ENCODE results near the gene SLC12A8. TPM values are rescaled to one million over a fixed set of nuclear protein-coding genes. Genes with fewer than 3 reads are reported as not detected.

The SLC12A8 gene
- total RNA-seq, 1 donor from 2014 or later: 2.9 TPM

GRCh38 chr3:125148836-125149235 lies 63.7 kb downstream of the SLC12A8 start:
- TF ChIP-seq, protein P1, sequence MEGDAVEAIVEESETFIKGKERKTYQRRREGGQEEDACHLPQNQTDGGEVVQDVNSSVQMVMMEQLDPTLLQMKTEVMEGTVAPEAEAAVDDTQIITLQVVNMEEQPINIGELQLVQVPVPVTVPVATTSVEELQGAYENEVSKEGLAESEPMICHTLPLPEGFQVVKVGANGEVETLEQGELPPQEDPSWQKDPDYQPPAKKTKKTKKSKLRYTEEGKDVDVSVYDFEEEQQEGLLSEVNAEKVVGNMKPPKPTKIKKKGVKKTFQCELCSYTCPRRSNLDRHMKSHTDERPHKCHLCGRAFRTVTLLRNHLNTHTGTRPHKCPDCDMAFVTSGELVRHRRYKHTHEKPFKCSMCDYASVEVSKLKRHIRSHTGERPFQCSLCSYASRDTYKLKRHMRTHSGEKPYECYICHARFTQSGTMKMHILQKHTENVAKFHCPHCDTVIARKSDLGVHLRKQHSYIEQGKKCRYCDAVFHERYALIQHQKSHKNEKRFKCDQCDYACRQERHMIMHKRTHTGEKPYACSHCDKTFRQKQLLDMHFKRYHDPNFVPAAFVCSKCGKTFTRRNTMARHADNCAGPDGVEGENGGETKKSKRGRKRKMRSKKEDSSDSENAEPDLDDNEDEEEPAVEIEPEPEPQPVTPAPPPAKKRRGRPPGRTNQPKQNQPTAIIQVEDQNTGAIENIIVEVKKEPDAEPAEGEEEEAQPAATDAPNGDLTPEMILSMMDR (conservative IDR thresholded peaks at IDR 0.05): no peak

DNA sequence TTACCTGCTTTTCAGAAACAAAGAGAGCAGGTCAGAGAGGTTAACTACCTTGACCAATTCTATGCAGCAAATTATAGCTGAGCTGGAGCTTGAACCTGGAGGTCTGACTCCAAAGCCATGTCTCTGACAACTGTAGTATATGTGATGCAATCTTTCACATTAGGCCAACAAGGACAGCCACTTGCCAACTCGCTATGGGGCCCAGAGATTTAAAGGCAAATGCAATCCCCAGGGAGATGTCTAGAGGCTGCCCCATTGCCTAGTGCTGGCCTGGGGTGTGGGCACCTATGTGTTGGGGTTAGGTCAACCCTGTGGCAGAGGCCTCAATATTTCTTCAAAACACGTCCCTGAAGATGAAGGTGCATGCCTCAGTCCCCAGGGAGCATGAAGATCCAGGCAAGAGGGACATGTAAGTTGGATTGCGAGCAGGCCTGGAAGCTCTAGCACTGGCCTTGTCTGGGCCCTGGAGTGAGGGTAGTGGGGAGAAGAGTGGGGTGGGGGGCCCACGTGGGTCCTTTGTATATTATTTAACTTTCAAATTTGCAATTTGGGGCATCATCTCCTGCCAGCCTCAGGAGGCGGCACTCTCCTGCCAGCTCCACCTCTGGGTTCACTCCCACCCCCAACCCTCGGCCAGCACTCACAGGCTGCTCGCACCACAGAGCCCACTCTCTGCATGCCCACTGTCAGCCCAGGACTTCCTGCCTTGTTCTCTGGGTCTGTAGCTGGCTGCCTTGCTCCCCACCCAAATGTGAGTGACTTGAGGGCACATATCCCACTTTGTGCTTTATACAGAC lies 64.3 kb downstream of the SLC12A8 start:
- TF ChIP-seq, protein P1 (conservative IDR thresholded peaks at IDR 0.05): no peak
- H3K4me1 Mint-ChIP-seq: peaks cover 21% of the 10 kb centered on the region
- no peaks in the 10 kb centered on the region for H3K36me3 Mint-ChIP-seq (ENCODE audit: low read depth)
- H3K9me3 Mint-ChIP-seq: no peaks in the 10 kb centered on the region
- no peak for DNase-seq (ENCODE audit: low read depth, low spot score)
- H3K27me3 Mint-ChIP-seq (ENCODE audit: low read depth): peaks cover 10% of the 10 kb centered on the region
- H3K4me3 Mint-ChIP-seq: no peak overlapping the region
- no peak overlapping the region for H3K27ac Mint-ChIP-seq (ENCODE audit: unreplicated experiment)

More at GRCh38 chr3:125148836-125149235, 63.7 kb downstream of the SLC12A8 start:
- Mint-ChIP-seq H3K27ac (ENCODE audit: unreplicated experiment) (no peak overlapping the region), H3K4me1 (peaks cover 16% of the 10 kb centered on the region), H3K9me3 (no peaks in the 10 kb centered on the region), H3K4me3 (no peak overlapping the region), H3K27me3 (ENCODE audit: low read depth) (peaks cover 7% of the 10 kb centered on the region), H3K36me3 (ENCODE audit: low read depth) (no peaks in the 10 kb centered on the region)
- no peak for DNase-seq (ENCODE audit: low read depth, low spot score)

- H3K27ac Mint-ChIP-seq (ENCODE audit: unreplicated experiment): no peak overlapping the region
- no peak overlapping the region for H3K4me3 Mint-ChIP-seq
- no peaks in the 10 kb centered on the region for H3K36me3 Mint-ChIP-seq (ENCODE audit: low read depth)
- DNase-seq (ENCODE audit: low read depth, low spot score): no peak
- TF ChIP-seq, protein P1 (conservative IDR thresholded peaks at IDR 0.05): no peak
- no peaks in the 10 kb centered on the region for H3K9me3 Mint-ChIP-seq
- peaks cover 29% of the 10 kb centered on the region for H3K4me1 Mint-ChIP-seq
- peaks cover 16% of the 10 kb centered on the region for H3K27me3 Mint-ChIP-seq (ENCODE audit: low read depth)
These were observed 65.1 kb downstream of the SLC12A8 start for GRCh38 chr3:125147491-125147820.

GRCh38 chr3:125146626-125147490 lies 65.7 kb downstream of the SLC12A8 start:
- H3K4me1 Mint-ChIP-seq: peaks cover 35% of the 10 kb centered on the region
- DNase-seq (ENCODE audit: low read depth, low spot score): no peak
- no peak overlapping the region for H3K4me3 Mint-ChIP-seq
- H3K9me3 Mint-ChIP-seq: no peaks in the 10 kb centered on the region
- TF ChIP-seq, protein P1 (conservative IDR thresholded peaks at IDR 0.05): no peak
- H3K27ac Mint-ChIP-seq (ENCODE audit: unreplicated experiment): no peak overlapping the region
- H3K36me3 Mint-ChIP-seq (ENCODE audit: low read depth): no peaks in the 10 kb centered on the region
- peaks cover 22% of the 10 kb centered on the region for H3K27me3 Mint-ChIP-seq (ENCODE audit: low read depth)

DNA sequence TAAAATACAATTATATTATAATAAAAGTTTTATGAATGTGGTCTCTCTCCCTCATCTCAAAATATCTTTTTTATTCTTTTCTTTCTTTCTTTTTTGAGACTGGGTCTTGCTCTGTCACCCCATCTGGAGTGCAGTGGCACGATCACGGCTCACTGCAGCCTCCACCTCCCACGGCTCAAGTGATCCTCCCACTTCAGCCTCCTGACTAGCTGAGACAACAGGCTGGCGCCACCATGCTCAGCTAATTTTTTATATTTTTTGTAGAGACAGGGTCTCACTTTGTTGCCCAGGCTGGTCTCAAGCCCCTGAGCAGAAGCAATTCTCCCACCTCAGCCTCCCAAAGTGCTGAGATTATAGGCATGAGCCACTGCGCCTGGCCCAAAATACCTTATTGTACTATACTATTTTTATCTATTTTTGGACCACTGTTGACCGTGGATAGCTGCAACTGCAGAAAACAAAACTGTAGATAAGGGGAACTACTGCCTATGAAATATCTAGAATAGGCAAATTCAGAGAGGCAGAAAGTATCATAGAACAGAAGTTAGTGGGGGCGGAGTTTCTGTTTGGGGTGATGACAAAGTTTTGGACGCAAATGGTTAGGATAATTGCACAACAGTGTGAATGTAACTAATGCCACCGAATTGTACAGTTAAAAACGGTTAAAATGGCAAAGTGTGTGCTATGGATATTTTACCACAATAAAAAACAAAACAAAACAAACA lies 66.6 kb downstream of the SLC12A8 start:
- peaks cover 26% of the 10 kb centered on the region for H3K27me3 Mint-ChIP-seq (ENCODE audit: low read depth)
- H3K27ac Mint-ChIP-seq (ENCODE audit: unreplicated experiment): no peak overlapping the region
- TF ChIP-seq, protein P1 (conservative IDR thresholded peaks at IDR 0.05): no peak
- no peaks in the 10 kb centered on the region for H3K36me3 Mint-ChIP-seq (ENCODE audit: low read depth)
- H3K4me1 Mint-ChIP-seq: peaks cover 35% of the 10 kb centered on the region
- no peak for DNase-seq (ENCODE audit: low read depth, low spot score)
- no peak overlapping the region for H3K4me3 Mint-ChIP-seq
- no peaks in the 10 kb centered on the region for H3K9me3 Mint-ChIP-seq
